ENCODE measurements around the gene NR2C2AP.

GRCh38 chr19:19206938-19207337, 3.7 kb upstream of the NR2C2AP start:
- TF ChIP-seq ZNF564 (CRISPR knock-in tag; IDR thresholded peaks at IDR 0.05) (no peak), ZSCAN20 (CRISPR knock-in tag; IDR thresholded peaks at IDR 0.05; ENCODE audit: borderline replicate concordance) (no peak), SP2 (CRISPR knock-in tag; IDR thresholded peaks at IDR 0.05) (no peak), ZFP91 (CRISPR knock-in tag; IDR thresholded peaks at IDR 0.05; ENCODE audit: borderline replicate concordance) (no peak), CTCF (CRISPR knock-in tag; IDR thresholded peaks at IDR 0.05) (no peak), CHD2 (IDR thresholded peaks at IDR 0.05; ENCODE audit: low read depth, low read length) (no peak), ZNF841 (CRISPR knock-in tag; IDR thresholded peaks at IDR 0.05; ENCODE audit: borderline replicate concordance) (no peak), SP140L (CRISPR knock-in tag; IDR thresholded peaks at IDR 0.05; ENCODE audit: borderline replicate concordance) (no peak), ZNF431 (CRISPR knock-in tag; IDR thresholded peaks at IDR 0.05; ENCODE audit: borderline replicate concordance, low read depth) (no peak), ZNF143 (CRISPR knock-in tag; IDR thresholded peaks at IDR 0.05) (no peak)

All from HepG2 (cell line).